ENCODE results near the gene PRICKLE3. TPM values are rescaled to one million over a fixed set of nuclear protein-coding genes. Genes with fewer than 3 reads are reported as not detected.

PRICKLE3 gene
- total RNA-seq, 1 donor: 6.9 TPM

GRCh38 chrX:49220100-49220499 lies 33.9 kb upstream of the PRICKLE3 start:
- Histone ChIP-seq H3K4me2 (ENCODE audit: insufficient read depth, low read length) (no peak overlapping the region), H3K9me3 (ENCODE audit: low read depth, low read length) (no peaks in the 10 kb centered on the region), H3K79me2 (ENCODE audit: insufficient read depth, low read length) (no peaks in the 10 kb centered on the region), H3K4me1 (ENCODE audit: insufficient read depth, low read length) (no peaks in the 10 kb centered on the region), H4K20me1 (ENCODE audit: insufficient read depth, low read length) (no peaks in the 10 kb centered on the region), H3K36me3 (ENCODE audit: insufficient read depth, low read length) (no peaks in the 10 kb centered on the region), H3K4me3 (ENCODE audit: insufficient read depth, low read length) (no peak overlapping the region), H3K27me3 (ENCODE audit: insufficient read depth, low read length) (no peaks in the 10 kb centered on the region), H3K27ac (ENCODE audit: low read depth, low read length) (no peak overlapping the region), H2AFZ (ENCODE audit: low read length) (no peak overlapping the region)
- no peak for TF ChIP-seq CTCF (IDR thresholded peaks at IDR 0.05; ENCODE audit: extremely low read depth, low read depth, low read length)
- DNase-seq (ENCODE audit: insufficient read length, low spot score, missing footprints): no peak

- H2AFZ ChIP-seq (ENCODE audit: low read length): no peak overlapping the region
- no peak overlapping the region for H3K4me2 ChIP-seq (ENCODE audit: insufficient read depth, low read length)
- H3K9me3 ChIP-seq (ENCODE audit: low read depth, low read length): no peaks in the 10 kb centered on the region
- H3K4me1 ChIP-seq (ENCODE audit: insufficient read depth, low read length): no peaks in the 10 kb centered on the region
- H3K4me3 ChIP-seq (ENCODE audit: insufficient read depth, low read length): no peak overlapping the region
- H3K27ac ChIP-seq (ENCODE audit: low read depth, low read length): no peak overlapping the region
- DNase-seq (ENCODE audit: insufficient read length, low spot score, missing footprints): no peak
- H3K36me3 ChIP-seq (ENCODE audit: insufficient read depth, low read length): no peaks in the 10 kb centered on the region
- no peaks in the 10 kb centered on the region for H3K79me2 ChIP-seq (ENCODE audit: insufficient read depth, low read length)
- no peak for TF ChIP-seq CTCF (IDR thresholded peaks at IDR 0.05; ENCODE audit: extremely low read depth, low read depth, low read length)
- no peaks in the 10 kb centered on the region for H3K27me3 ChIP-seq (ENCODE audit: insufficient read depth, low read length)
- H4K20me1 ChIP-seq (ENCODE audit: insufficient read depth, low read length): no peaks in the 10 kb centered on the region
Measured at GRCh38 chrX:49214996-49215526, 28.9 kb upstream of the PRICKLE3 start.

DNA sequence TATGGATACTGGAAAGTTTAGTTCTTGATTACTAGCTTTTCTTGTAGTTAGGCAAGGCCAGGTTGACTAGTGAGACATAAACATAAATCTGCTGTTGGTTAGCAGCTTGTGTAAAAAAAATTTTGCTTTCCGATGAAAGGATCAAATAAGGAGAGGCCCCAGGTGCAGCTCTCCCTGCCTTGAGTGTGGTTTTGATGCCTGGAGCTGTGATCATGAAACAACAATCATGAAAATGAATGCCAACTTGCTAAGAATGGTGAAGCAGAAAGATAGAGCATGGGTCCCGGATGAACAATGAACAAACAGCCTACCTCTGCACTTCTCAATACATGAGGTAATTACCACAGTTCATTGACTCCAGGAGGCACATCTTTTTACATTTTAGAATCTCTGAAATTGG lies 28.2 kb upstream of the PRICKLE3 start:
- no peaks in the 10 kb centered on the region for H3K4me1 ChIP-seq (ENCODE audit: insufficient read depth, low read length)
- no peak for DNase-seq (ENCODE audit: insufficient read length, low spot score, missing footprints)
- H3K36me3 ChIP-seq (ENCODE audit: insufficient read depth, low read length): no peaks in the 10 kb centered on the region
- no peak overlapping the region for H2AFZ ChIP-seq (ENCODE audit: low read length)
- no peak for TF ChIP-seq CTCF (IDR thresholded peaks at IDR 0.05; ENCODE audit: extremely low read depth, low read depth, low read length)
- H3K79me2 ChIP-seq (ENCODE audit: insufficient read depth, low read length): no peaks in the 10 kb centered on the region
- H3K27ac ChIP-seq (ENCODE audit: low read depth, low read length): no peak overlapping the region
- no peaks in the 10 kb centered on the region for H4K20me1 ChIP-seq (ENCODE audit: insufficient read depth, low read length)
- no peak overlapping the region for H3K4me2 ChIP-seq (ENCODE audit: insufficient read depth, low read length)
- H3K4me3 ChIP-seq (ENCODE audit: insufficient read depth, low read length): no peak overlapping the region
- H3K27me3 ChIP-seq (ENCODE audit: insufficient read depth, low read length): no peaks in the 10 kb centered on the region
- no peaks in the 10 kb centered on the region for H3K9me3 ChIP-seq (ENCODE audit: low read depth, low read length)

DNA sequence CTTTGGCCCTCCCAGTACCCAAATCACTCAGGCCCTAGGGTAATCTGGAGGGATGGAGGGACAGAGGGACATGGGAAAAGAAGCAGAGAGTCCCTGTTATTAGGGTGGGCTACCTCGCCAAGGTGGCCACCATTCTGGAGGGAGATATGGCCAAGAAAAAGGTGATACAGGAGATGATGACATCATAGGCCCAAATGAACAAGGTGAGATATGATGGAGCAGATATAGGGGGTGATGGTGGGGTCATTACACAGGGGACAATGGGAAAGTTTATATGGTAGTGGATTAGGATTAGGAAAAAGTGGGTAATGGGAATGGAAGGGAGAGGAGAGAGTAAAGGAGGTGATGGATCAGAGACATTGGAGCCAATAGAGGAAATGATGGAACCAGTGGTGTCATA lies 26.7 kb upstream of the PRICKLE3 start:
- DNase-seq (ENCODE audit: insufficient read length, low spot score, missing footprints): no peak
- Histone ChIP-seq H3K27me3 (ENCODE audit: insufficient read depth, low read length) (no peaks in the 10 kb centered on the region), H4K20me1 (ENCODE audit: insufficient read depth, low read length) (no peaks in the 10 kb centered on the region), H3K4me2 (ENCODE audit: insufficient read depth, low read length) (no peak overlapping the region), H3K4me3 (ENCODE audit: insufficient read depth, low read length) (no peak overlapping the region), H3K9me3 (ENCODE audit: low read depth, low read length) (no peaks in the 10 kb centered on the region), H3K4me1 (ENCODE audit: insufficient read depth, low read length) (no peaks in the 10 kb centered on the region), H3K79me2 (ENCODE audit: insufficient read depth, low read length) (no peaks in the 10 kb centered on the region), H3K27ac (ENCODE audit: low read depth, low read length) (no peak overlapping the region), H3K36me3 (ENCODE audit: insufficient read depth, low read length) (no peaks in the 10 kb centered on the region), H2AFZ (ENCODE audit: low read length) (no peak overlapping the region)
- no peak for TF ChIP-seq CTCF (IDR thresholded peaks at IDR 0.05; ENCODE audit: extremely low read depth, low read depth, low read length)

All from osteoblast (primary cell).